ENCODE results near the gene CCDC38.

CCDC38 gene

DNA sequence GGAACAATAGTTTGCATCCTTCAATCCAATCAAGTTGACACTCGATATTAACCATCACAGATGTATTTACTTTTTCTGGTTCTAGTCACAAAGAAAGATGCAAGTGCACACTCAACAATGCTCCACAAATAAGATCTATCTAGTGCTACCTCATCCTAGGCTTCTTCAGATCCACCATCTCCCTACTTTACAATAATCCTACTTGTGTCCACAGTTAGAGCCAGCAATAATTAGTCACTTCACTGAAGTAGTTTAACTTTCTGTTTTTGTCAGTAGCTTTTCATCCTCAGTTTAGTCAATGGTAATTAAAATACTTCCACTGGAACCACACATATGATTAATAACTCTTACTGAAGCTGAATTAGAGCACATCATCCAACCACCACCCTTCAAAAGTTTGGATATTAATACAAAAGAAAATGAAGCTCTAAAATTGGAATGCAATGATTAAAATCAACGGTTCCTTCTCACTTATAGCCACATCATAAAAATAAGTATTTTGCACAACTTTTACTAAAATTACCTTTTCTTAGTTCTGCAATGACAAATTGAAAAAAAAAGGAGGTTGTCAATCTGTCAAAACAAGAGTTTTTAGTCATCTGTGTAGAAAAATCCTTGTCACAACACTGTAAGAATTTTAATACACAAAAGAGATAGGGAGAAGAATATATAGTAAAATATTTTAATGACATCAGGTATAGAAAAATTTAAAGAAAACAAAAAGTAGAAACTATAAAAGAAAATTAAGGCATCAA lies 111.9 kb downstream of the CCDC38 start:
- no peak for DNase-seq

DNA sequence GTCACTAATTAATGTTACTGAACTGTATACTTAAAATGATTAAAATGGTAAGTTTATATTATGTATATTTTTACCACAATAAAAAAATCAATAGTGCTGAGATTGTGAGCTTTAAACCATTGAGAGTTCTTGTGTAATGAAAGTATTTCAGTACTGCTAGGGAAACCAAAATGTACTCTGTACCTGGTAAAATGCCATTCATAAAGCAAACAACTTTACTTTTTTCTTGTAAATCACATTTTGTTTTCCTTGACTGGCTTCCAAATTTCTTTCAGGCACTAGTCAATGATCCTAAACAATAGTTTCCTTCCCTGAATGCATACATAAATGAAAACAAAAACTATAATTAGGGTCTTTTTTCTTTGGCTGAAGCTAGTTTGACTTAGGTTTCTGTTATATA lies 113.0 kb downstream of the CCDC38 start:
- DNase-seq: no peak

DNA sequence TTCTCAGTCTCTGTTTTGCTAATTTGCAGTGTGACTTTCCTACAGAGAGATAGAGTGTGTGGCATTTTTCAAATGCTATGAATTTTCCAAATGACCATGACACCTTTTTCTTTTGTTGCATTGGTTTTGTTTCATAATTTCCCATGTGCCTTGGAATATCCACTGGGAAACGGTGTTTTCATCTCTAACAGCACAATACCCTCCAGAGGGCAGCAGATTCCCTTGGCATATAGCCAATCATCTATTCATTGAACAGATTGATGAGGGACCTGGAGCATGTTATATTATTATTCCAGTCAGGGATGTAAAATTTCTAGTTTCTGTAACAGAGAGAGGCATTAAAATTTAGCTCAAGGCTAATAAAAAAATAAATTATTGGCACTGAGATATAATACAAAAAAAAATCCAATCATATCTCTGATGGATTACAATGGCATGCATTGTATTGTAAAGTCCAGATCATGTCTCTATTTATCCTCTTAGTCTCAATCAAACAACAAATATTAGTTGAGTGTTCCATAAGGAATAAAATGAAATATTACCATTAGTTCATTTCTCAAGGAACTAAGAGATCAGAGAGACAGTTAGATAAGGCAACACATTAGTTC lies 122.2 kb downstream of the CCDC38 start:
- no peak for DNase-seq
